Stomach (tissue), 9 donors: ENCODE results near the gene HMG20A. TPM values are rescaled to one million over a fixed set of nuclear protein-coding genes. Genes with fewer than 3 reads are reported as not detected.
A peak's percentile ranks its signal among the peaks of the same experiment; 100 is the strongest.

Experiments
- DNase-seq, 2 donors: peaks; one replicate each; pipeline versions ENCODE4 v3.0.0 to v3.0.0-alpha.2; 2013 to 2019
- H3K27ac ChIP-seq, 5 donors: fragments of 200-600 bp in 4 of 5; sonication (generic) in 4 of 5; one replicate each; pipeline ENCODE4 v1.5.1; 2013 to 2019; ENCODE audit warnings: mild to moderate bottlenecking in 1 of 5, moderate library complexity in 1 of 5
- H3K27me3 ChIP-seq, 3 donors: fragments of 200-600 bp; sonication (generic); one replicate each; pipeline ENCODE4 v1.5.1; 2017 to 2019; ENCODE audit warnings: mixed run types in 1 of 3
- H3K36me3 ChIP-seq, 4 donors: fragments of 200-600 bp; sonication (generic); 1 replicate in 3 of 4; 2 replicates in 1 of 4; pipeline ENCODE4 v1.5.1; 2016 to 2019
- H3K4me1 ChIP-seq, 4 donors: fragments of 200-600 bp; sonication (generic); one replicate each; pipeline ENCODE4 v1.5.1; 2016 to 2019
- H3K4me3 ChIP-seq, 4 donors: fragments of 200-600 bp; sonication (generic) in 3 of 4; one replicate each; pipeline ENCODE4 v1.5.1; 2016 to 2019; ENCODE audit warnings: mild to moderate bottlenecking in 1 of 4
- H3K9me3 ChIP-seq, 4 donors: fragments of 200-600 bp; sonication (generic); one replicate each; pipeline ENCODE4 v1.5.1; 2016 to 2019
- CTCF ChIP-seq, 7 experiments: fragments of 450-650 bp in 4 of 7; fragments of 200-600 bp in 3 of 7; sonication (generic) in 3 of 7; IDR thresholded peaks; one replicate each; pipeline ENCODE4 v1.5.1; 2016 to 2019; ENCODE audit warnings: antibody characterized with exemption in 7 of 7, control low read depth in 2 of 7, mild to moderate bottlenecking in 1 of 7
- EP300 ChIP-seq: sonication (generic); formaldehyde crosslinking; IDR thresholded peaks from one replicate; pipeline ENCODE4 v1.6.1; 2017; ENCODE audit warnings: antibody characterized with exemption
- POLR2A ChIP-seq, 4 donors: fragments of 450-650 bp; IDR thresholded peaks; one replicate each; pipeline ENCODE4 v1.6.1; 2016; ENCODE audit warnings: antibody characterized with exemption in 4 of 4, control low read depth in 2 of 4, mild to moderate bottlenecking in 1 of 4, moderate library complexity in 1 of 4
- POLR2AphosphoS5 ChIP-seq, 3 donors: sonication (generic); formaldehyde crosslinking; IDR thresholded peaks; one replicate each; pipeline ENCODE4 v1.6.1; 2016; ENCODE audit warnings: antibody characterized with exemption in 3 of 3
- WGBS, 5 donors: extraction: QIAGEN DNeasy Blood & Tissue Kit in 3 of 5; methylation state at CpG; one replicate each; pipeline versions ENCODE4 v1.1.5 to v1.1.7; 2013 to 2018; 5-methylcytosine and 5-hydroxymethylcytosine counted together
- intact Hi-C: fragments of 100-400 bp; cut with DNase I; formaldehyde crosslinking; loops from one replicate; pipeline ENCODE4 v1.15.1; 2023; ENCODE audit warnings: low total_unique reads
- polyA plus RNA-seq, 3 donors: library from polyadenylated mRNA; stranded (reverse); fragments of 200-250 nt; gene quantifications; one replicate each; pipeline ENCODE4 v1.2.3, GENCODE V29; 2013
- total RNA-seq, 5 donors: library from RNA; depleted of rRNA; stranded (reverse); fragments of >200 nt; gene quantifications; one replicate each; pipeline versions ENCODE4 v1.1.0 to v1.2.3, GENCODE V29; 2014 to 2016
- donor health status: healthy with polysubstance abuse.
- donor health status: Bipolar disorder and iron deficiency.
- donor health status: healthy.

Gene HMG20A
- total and polyA plus RNA-seq, 8 donors: 8.1 to 51.8 (median 22.6) TPM

GRCh38 chr15:77468896-77469295, 48.2 kb downstream of the HMG20A start:
- whole genome bisulfite sequencing, 5 donors: 51 to 72% (median 59%) methylated on average over 3 of the region's 3 CpGs
- Histone ChIP-seq H3K4me1 (peaks cover 0 to 8% (median 0%) of the 10 kb centered on the region in 4 donors), H3K27ac (no peak overlapping the region), H3K36me3 (peaks cover 8 to 91% (median 83%) of the 10 kb centered on the region in 4 donors), H3K4me3 (no peak overlapping the region), H3K27me3 (no peaks in the 10 kb centered on the region), H3K9me3 (no peaks in the 10 kb centered on the region)
- TF ChIP-seq POLR2A (IDR thresholded peaks at IDR 0.05) (no peak), CTCF (IDR thresholded peaks at IDR 0.05) (no peak), EP300 (no peak), POLR2AphosphoS5 (IDR thresholded peaks at IDR 0.05) (no peak)
- intact Hi-C loops: no loop called here
- peak in 1 of 2 donors; percentile 37 for DNase-seq

GRCh38 chr15:77470235-77470634, 49.5 kb downstream of the HMG20A start:
- no peak overlapping the region for H3K4me3 ChIP-seq
- intact Hi-C loops: no loop called here
- DNase-seq: no peak
- H3K27me3 ChIP-seq: no peaks in the 10 kb centered on the region
- TF ChIP-seq CTCF (IDR thresholded peaks at IDR 0.05) (no peak), EP300 (no peak), POLR2AphosphoS5 (IDR thresholded peaks at IDR 0.05) (no peak), POLR2A (IDR thresholded peaks at IDR 0.05) (no peak)
- H3K9me3 ChIP-seq: no peaks in the 10 kb centered on the region
- H3K4me1 ChIP-seq: no peaks in the 10 kb centered on the region
- H3K36me3 ChIP-seq: peaks cover 8 to 81% (median 77%) of the 10 kb centered on the region in 4 donors
- H3K27ac ChIP-seq: no peak overlapping the region

GRCh38 chr15:77473328-77473727, 52.6 kb downstream of the HMG20A start:
- Histone ChIP-seq H3K4me3 (no peak overlapping the region), H3K9me3 (no peaks in the 10 kb centered on the region), H3K4me1 (no peaks in the 10 kb centered on the region), H3K27ac (no peak overlapping the region), H3K27me3 (no peaks in the 10 kb centered on the region), H3K36me3 (peaks cover 15 to 72% (median 68%) of the 10 kb centered on the region in 4 donors)
- intact Hi-C loops: no loop called here
- no peak for DNase-seq
- TF ChIP-seq POLR2AphosphoS5 (IDR thresholded peaks at IDR 0.05): no peak
- TF ChIP-seq CTCF (IDR thresholded peaks at IDR 0.05): no peak
- no peak for TF ChIP-seq POLR2A (IDR thresholded peaks at IDR 0.05)
- no peak for TF ChIP-seq EP300

GRCh38 chr15:77474310-77474988, 53.8 kb downstream of the HMG20A start:
- no peaks in the 10 kb centered on the region for H3K27me3 ChIP-seq
- H3K9me3 ChIP-seq: no peaks in the 10 kb centered on the region
- intact Hi-C loops: no loop called here
- TF ChIP-seq CTCF (IDR thresholded peaks at IDR 0.05) (no peak), POLR2A (IDR thresholded peaks at IDR 0.05) (no peak), EP300 (no peak), POLR2AphosphoS5 (IDR thresholded peaks at IDR 0.05) (no peak)
- WGBS, 5 donors: 59 to 80% (median 66%) methylated on average over 3 of the region's 3 CpGs
- no peak overlapping the region for H3K4me3 ChIP-seq
- no peak for DNase-seq
- no peaks in the 10 kb centered on the region for H3K4me1 ChIP-seq
- peaks cover 25 to 73% (median 69%) of the 10 kb centered on the region in 4 donors for H3K36me3 ChIP-seq
- no peak overlapping the region for H3K27ac ChIP-seq
